Endothelial cell of umbilical vein (primary cell): ENCODE results near the gene TUT1. TPM values are rescaled to one million over a fixed set of nuclear protein-coding genes. Genes with fewer than 3 reads are reported as not detected.

Experiments used
- BruUV-seq: library from RNA; stranded (reverse); fragments of 400-500 nt; replicated peaks from 2 replicates; lab custom pipeline; 2021; lab: Mats Ljungman, UMichigan
- CTCF ChIA-PET: fragments of 300-600, 350-600 bp; sonication (Branson Sonifier 250); formaldehyde crosslinking; loops from one replicate; lab custom pipeline; 2021; ENCODE audit warnings: antibody characterized with exemption, inconsistent platforms; lab: Charles Lee
- POLR2A ChIA-PET: fragments of 300-600, 350-600 bp; sonication (Branson Sonifier 250); formaldehyde crosslinking; loops from one replicate; lab custom pipeline; 2021; ENCODE audit warnings: antibody characterized with exemption, inconsistent platforms; lab: Charles Lee
- DNase-seq: peaks from one replicate; pipeline ENCODE4 v3.0.0-alpha.2; 2011; ENCODE audit warnings: low read depth, low spot score
- FAIRE-seq: peaks from 2 replicates; lab custom pipeline; 2011; peaks lifted over from hg19 to GRCh38; lab: Jason Lieb, UNC
- H2AFZ ChIP-seq: 2 replicates; pipeline ENCODE4 v1.6.0; 2012; ENCODE audit warnings: low read depth, low read length, control low read depth, inconsistent platforms
- H3K27ac ChIP-seq: 2 replicates; pipeline ENCODE4 v1.5.1; 2011; ENCODE audit warnings: low read depth, mild to moderate bottlenecking, control low read depth, low read length, moderate library complexity; ENCODE audit not compliant: insufficient read depth
- H3K27me3 ChIP-seq, 2 experiments: 2 replicates each; pipeline versions ENCODE4 v1.6.0 to v1.6.1; 2011; ENCODE audit warnings: low read length in 2 of 2, mixed read lengths in 1 of 2; ENCODE audit not compliant: control insufficient read depth in 2 of 2, insufficient read depth in 2 of 2
- H3K36me3 ChIP-seq, 2 experiments: 2 replicates in 1 of 2; 3 replicates in 1 of 2; pipeline ENCODE4 v1.5.1; 2011; ENCODE audit warnings: low read length in 2 of 2, mild to moderate bottlenecking in 1 of 2, moderate library complexity in 1 of 2; ENCODE audit not compliant: control insufficient read depth in 2 of 2, insufficient read depth in 2 of 2; ENCODE audit errors: extremely low read depth in 1 of 2
- H3K4me1 ChIP-seq: 3 replicates; pipeline ENCODE4 v1.5.1; 2011; ENCODE audit warnings: mild to moderate bottlenecking, low read length; ENCODE audit not compliant: control insufficient read depth, insufficient read depth; ENCODE audit errors: extremely low read depth
- H3K4me2 ChIP-seq: 2 replicates; pipeline ENCODE4 v1.6.1; 2011; ENCODE audit warnings: low read length, control low read depth, mixed read lengths; ENCODE audit not compliant: insufficient read depth
- H3K4me3 ChIP-seq, 3 experiments: fragments of 200-600 bp in 1 of 3; sonication (generic), shearing (Covaris generic) in 1 of 3; replicated peaks in 1 of 3; 2 replicates each; pipeline ENCODE4 v1.5.1; 2011 to 2016; ENCODE audit warnings: control low read depth in 3 of 3, low read length in 3 of 3, mild to moderate bottlenecking in 2 of 3, inconsistent platforms in 1 of 3, low read depth in 1 of 3, moderate library complexity in 1 of 3; ENCODE audit not compliant: insufficient read depth in 1 of 3
- H3K79me2 ChIP-seq: 2 replicates; pipeline ENCODE4 v1.6.0; 2012; ENCODE audit warnings: low read length, inconsistent platforms; ENCODE audit not compliant: control insufficient read depth, insufficient read depth
- H3K9ac ChIP-seq: replicated peaks from 2 replicates; pipeline ENCODE3; 2011; ENCODE audit warnings: low read length, control low read depth; ENCODE audit not compliant: insufficient read depth; ENCODE audit errors: extremely low read depth
- H3K9me1 ChIP-seq: replicated peaks from 3 replicates; pipeline ENCODE4 v1.6.0; 2011; ENCODE audit warnings: mild to moderate bottlenecking, low read length; ENCODE audit not compliant: control insufficient read depth, insufficient read depth; ENCODE audit errors: extremely low read depth
- H3K9me3 ChIP-seq: replicated peaks from 2 replicates; pipeline ENCODE4 v1.5.1; 2012; ENCODE audit warnings: low read length, inconsistent platforms; ENCODE audit not compliant: control insufficient read depth, insufficient read depth
- H4K20me1 ChIP-seq: replicated peaks from 2 replicates; pipeline ENCODE3; 2011; ENCODE audit warnings: mild to moderate bottlenecking, low read length; ENCODE audit not compliant: control insufficient read depth, insufficient read depth; ENCODE audit errors: extremely low read depth
- EZH2 ChIP-seq: IDR thresholded peaks from 2 replicates; pipeline ENCODE4 v1.6.1; 2012; ENCODE audit warnings: borderline replicate concordance, low read depth, mild to moderate bottlenecking, moderate library complexity, low read length, inconsistent platforms; ENCODE audit not compliant: severe bottlenecking
- FOS ChIP-seq: IDR thresholded peaks from 2 replicates; pipeline ENCODE4 v1.6.1; 2011; ENCODE audit warnings: mild to moderate bottlenecking, low read length, moderate library complexity, borderline replicate concordance; ENCODE audit not compliant: insufficient read depth
- GATA2 ChIP-seq: IDR thresholded peaks from 2 replicates; pipeline ENCODE4 v1.7.0; 2011; ENCODE audit warnings: low read depth, mild to moderate bottlenecking, moderate library complexity, mixed read lengths, low read length; ENCODE audit not compliant: insufficient read length, insufficient read depth
- JUN ChIP-seq: IDR thresholded peaks from 2 replicates; pipeline ENCODE4 v1.6.1; 2011; ENCODE audit warnings: borderline replicate concordance, low read depth; ENCODE audit not compliant: insufficient read length, insufficient read depth
- MAX ChIP-seq: IDR thresholded peaks from 2 replicates; pipeline ENCODE4 v1.6.1; 2011; ENCODE audit not compliant: insufficient read depth, insufficient read length
- MYC ChIP-seq: IDR thresholded peaks from one replicate; pipeline ENCODE4 v1.6.1; 2011; ENCODE audit warnings: mild to moderate bottlenecking, low read depth, low read length
- POLR2A ChIP-seq: IDR thresholded peaks from 2 replicates; pipeline ENCODE4 v1.6.1; 2012; ENCODE audit warnings: low read depth, mild to moderate bottlenecking, control low read depth, low read length
- POLR2AphosphoS5 ChIP-seq: IDR thresholded peaks from 2 replicates; pipeline ENCODE4 v1.6.1; 2012; ENCODE audit warnings: low read depth, mild to moderate bottlenecking, control low read depth, low read length, moderate library complexity; ENCODE audit not compliant: insufficient read depth
- dilution Hi-C: fragments of 300-500 bp; cut with MboI; formaldehyde crosslinking; loops from one replicate; pipeline ENCODE4 v1.15.0; 2019; ENCODE audit warnings: low sequenced_read_pairs; ENCODE audit not compliant: extremely low pct_ligation_motif_present
- intact Hi-C: fragments of 100-400 bp; cut with micrococcal nuclease; formaldehyde crosslinking; loops from one replicate; pipeline ENCODE4 v1.10.0; 2022
- polyA plus RNA-seq, 4 experiments: library from polyadenylated mRNA; depleted of rRNA in 3 of 4; stranded (reverse) in 3 of 4; unstranded in 1 of 4; fragments of >200 nt; gene quantifications; 2 replicates each; pipeline versions ENCODE4 v1.2.1 to v1.2.3, GENCODE V29; 2011 to 2012; ENCODE audit warnings: missing spikeins in 1 of 4
- total RNA-seq: library from RNA; stranded (reverse); gene quantifications from 2 replicates; pipeline ENCODE4 v1.2.3, GENCODE V29; 2021
- TF ChIP-seq, protein P1 (sequence below), 2 donors: IDR thresholded peaks; 1 replicate in 1 of 2; 2 replicates in 1 of 2; pipeline ENCODE4 v1.5.1; 2011; ENCODE audit warnings: low read length in 2 of 2, mild to moderate bottlenecking in 2 of 2, moderate library complexity in 2 of 2, control low read depth in 1 of 2, inconsistent platforms in 1 of 2, low read depth in 1 of 2; ENCODE audit not compliant: insufficient read depth in 1 of 2; ENCODE audit errors: extremely low read depth in 1 of 2

TUT1 gene
- total and polyA plus RNA-seq, 2 donors (not counting 3 experiments of a cell fraction or from before 2014, with no cell fraction given), result 12.7 to 16.9 TPM

- dilution Hi-C loops (no loop called here), intact Hi-C loops (no loop called here)
- Histone ChIP-seq H3K36me3 (peaks cover 0 to 13% of the 10 kb centered on the region in 2 experiments), H3K9me1 (no peaks in the 10 kb centered on the region), H3K9ac (no peak overlapping the region), H4K20me1 (no peaks in the 10 kb centered on the region), H3K4me2 (no peak overlapping the region), H3K9me3 (no peaks in the 10 kb centered on the region), H3K27ac (no peak overlapping the region), H3K4me1 (peaks cover 12% of the 10 kb centered on the region), H3K79me2 (peaks cover 17% of the 10 kb centered on the region), H3K4me3 (no peak overlapping the region), H2AFZ (no peak overlapping the region), H3K27me3 (no peaks in the 10 kb centered on the region)
- DNase-seq (no peak), FAIRE-seq (peak; percentile 53)
- BruUV-seq, result no TSS peak
- TF ChIP-seq POLR2AphosphoS5 (no peak), POLR2A (peak; percentile 24), GATA2 (no peak)
- TF ChIP-seq, protein P1, sequence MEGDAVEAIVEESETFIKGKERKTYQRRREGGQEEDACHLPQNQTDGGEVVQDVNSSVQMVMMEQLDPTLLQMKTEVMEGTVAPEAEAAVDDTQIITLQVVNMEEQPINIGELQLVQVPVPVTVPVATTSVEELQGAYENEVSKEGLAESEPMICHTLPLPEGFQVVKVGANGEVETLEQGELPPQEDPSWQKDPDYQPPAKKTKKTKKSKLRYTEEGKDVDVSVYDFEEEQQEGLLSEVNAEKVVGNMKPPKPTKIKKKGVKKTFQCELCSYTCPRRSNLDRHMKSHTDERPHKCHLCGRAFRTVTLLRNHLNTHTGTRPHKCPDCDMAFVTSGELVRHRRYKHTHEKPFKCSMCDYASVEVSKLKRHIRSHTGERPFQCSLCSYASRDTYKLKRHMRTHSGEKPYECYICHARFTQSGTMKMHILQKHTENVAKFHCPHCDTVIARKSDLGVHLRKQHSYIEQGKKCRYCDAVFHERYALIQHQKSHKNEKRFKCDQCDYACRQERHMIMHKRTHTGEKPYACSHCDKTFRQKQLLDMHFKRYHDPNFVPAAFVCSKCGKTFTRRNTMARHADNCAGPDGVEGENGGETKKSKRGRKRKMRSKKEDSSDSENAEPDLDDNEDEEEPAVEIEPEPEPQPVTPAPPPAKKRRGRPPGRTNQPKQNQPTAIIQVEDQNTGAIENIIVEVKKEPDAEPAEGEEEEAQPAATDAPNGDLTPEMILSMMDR (IDR thresholded peaks at IDR 0.05; ENCODE audit: extremely low read depth in 1 of 2, insufficient read depth in 1 of 2, low read depth in 1 of 2, low read length in 2 of 2), result no peak
- CTCF ChIA-PET, result interaction anchor here (1.9 kb wide), 1 partner anchor 180 kb away, joined by 4 read pairs; no protein-coding TSS in a partner anchor
- POLR2A ChIA-PET, result no interaction called here
Observed at GRCh38 chr11:62604460-62605120, 13.3 kb upstream of the TUT1 start.

DNA sequence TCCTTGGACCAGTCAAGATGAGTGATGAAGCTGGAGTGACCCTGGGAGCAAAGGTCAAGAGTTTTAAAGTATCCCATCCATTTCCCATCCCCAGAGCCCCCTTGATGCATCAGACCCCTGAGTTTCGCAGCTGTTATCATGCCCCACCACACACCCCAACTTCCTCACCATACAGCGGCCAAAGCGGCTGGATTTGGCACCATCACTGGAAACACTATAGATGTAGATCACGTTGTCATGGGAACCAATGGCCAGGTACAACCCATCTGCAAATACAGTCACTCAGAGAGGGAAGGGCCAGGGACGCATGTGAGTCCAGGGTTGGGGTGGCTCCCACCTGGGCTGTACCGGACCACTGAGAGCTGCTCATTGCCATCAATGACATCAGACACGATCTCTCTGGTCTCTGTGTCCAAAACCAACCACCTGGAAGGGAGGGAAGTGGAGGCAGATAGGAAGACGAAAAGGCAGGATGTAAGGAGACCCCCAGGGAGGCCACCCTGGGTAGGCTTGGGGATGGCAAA, 12.5 kb upstream of the TUT1 start:
- Histone ChIP-seq H3K27ac (no peak overlapping the region), H3K9me3 (no peaks in the 10 kb centered on the region), H3K4me3 (no peak overlapping the region), H3K9ac (no peak overlapping the region), H3K79me2 (peaks cover 23% of the 10 kb centered on the region), H3K9me1 (no peaks in the 10 kb centered on the region), H3K4me2 (no peak overlapping the region), H3K27me3 (no peaks in the 10 kb centered on the region), H4K20me1 (no peaks in the 10 kb centered on the region), H3K4me1 (peaks cover 17% of the 10 kb centered on the region), H3K36me3 (peaks cover 0 to 13% of the 10 kb centered on the region in 2 experiments), H2AFZ (no peak overlapping the region)
- no TSS peak for BruUV-seq
- CTCF ChIA-PET, result interaction anchor here (1.5 to 3.8 kb wide), 2 partner anchors 8 to 13 kb away, joined by 4 to 29 read pairs; partner anchors contain the start of genes EML3 and TUT1
- intact Hi-C loops (no loop called here), dilution Hi-C loops (no loop called here)
- DNase-seq (no peak), FAIRE-seq (no peak)
- POLR2A ChIA-PET, result no interaction called here
- TF ChIP-seq MYC (no peak), MAX (no peak), JUN (no peak), GATA2 (no peak), POLR2A (no peak), EZH2 (no peak), POLR2AphosphoS5 (no peak), FOS (no peak)
- TF ChIP-seq, protein P1 (IDR thresholded peaks at IDR 0.05; ENCODE audit: extremely low read depth in 1 of 2, insufficient read depth in 1 of 2, low read depth in 1 of 2, low read length in 2 of 2), result no peak
